A549 (cell line): Measurements from ENCODE around the gene CPSF4. TPM values are rescaled to one million over a fixed set of nuclear protein-coding genes. Genes with fewer than 3 reads are reported as not detected.
"Not testable (repeated sequence)": the region's sequence is repeated elsewhere in the genome, so short reads cannot be mapped to it uniquely, and the experiment has no call there.

Experiments used
- ATAC-seq, 2 experiments: fragments of 200-7000 bp in 1 of 2; fragments of >200 bp in 1 of 2; cut with Nextera tagmentation in 1 of 2; cut with Tn5 transposase in 1 of 2; 3 replicates each; pipeline versions ENCODE4 v1.8.0 to v1.9.1; 2018 to 2020; ENCODE audit warnings: mild to moderate bottlenecking in 1 of 2, moderate library complexity in 1 of 2
- CTCF ChIA-PET: fragments of 300-600 bp; sonication (Branson Sonifier 250); formaldehyde crosslinking; extraction: SDS; loops from one replicate; lab custom pipeline; 2021; ENCODE audit warnings: antibody characterized with exemption, inconsistent platforms; lab: Yijun Ruan, JAX
- POLR2A ChIA-PET: fragments of 350-600 bp; formaldehyde crosslinking; extraction: SDS; loops from one replicate; lab custom pipeline; 2021; ENCODE audit warnings: antibody characterized with exemption, inconsistent platforms; lab: Yijun Ruan, JAX
- DNase-seq, 2 experiments: peaks; one replicate each; pipeline versions ENCODE4 v3.0.0 to v3.0.0-alpha.2; 2011 to 2016; ENCODE audit warnings: low read depth in 1 of 2, low spot score in 1 of 2
- FAIRE-seq: peaks from 2 replicates; lab custom pipeline; 2011; peaks lifted over from hg19 to GRCh38; lab: Jason Lieb, UNC
- H3K27ac ChIP-seq, 2 experiments: fragments of >200 bp; sonication (Bioruptor Twin); formaldehyde crosslinking; 3 replicates each; pipeline ENCODE4 v1.5.1; 2016 to 2017
- H3K4me1 ChIP-seq: fragments of >200 bp; sonication (Bioruptor Twin); formaldehyde crosslinking; 3 replicates; pipeline ENCODE4 v1.6.1; 2016
- H3K4me2 ChIP-seq: fragments of >200 bp; sonication (Bioruptor Twin); formaldehyde crosslinking; 3 replicates; pipeline ENCODE4 v1.6.1; 2016
- H3K4me3 ChIP-seq: fragments of >200 bp; sonication (Bioruptor Twin); formaldehyde crosslinking; 3 replicates; pipeline ENCODE4 v1.5.1; 2016
- H3K9me3 ChIP-seq: fragments of >200 bp; sonication (Bioruptor Twin); formaldehyde crosslinking; 3 replicates; pipeline ENCODE4 v1.6.1; 2016
- BHLHE40 ChIP-seq: IDR thresholded peaks from 2 replicates; pipeline ENCODE4 v1.6.1; 2012; ENCODE audit warnings: low read depth, low read length, inconsistent platforms
- CBX2 ChIP-seq: fragments of 200-600 bp; sonication (generic); IDR thresholded peaks from 2 replicates; pipeline ENCODE4 v1.6.1; 2016; ENCODE audit warnings: low read depth, mild to moderate bottlenecking, borderline replicate concordance
- CEBPB ChIP-seq, 2 experiments: fragments of >200 bp in 1 of 2; sonication (Bioruptor Twin) in 1 of 2; formaldehyde crosslinking in 1 of 2; IDR thresholded peaks; 2 replicates each; pipeline ENCODE4 v1.6.1; 2012 to 2016
- CHD4 ChIP-seq: fragments of 200-600 bp; sonication (generic); IDR thresholded peaks from 2 replicates; pipeline ENCODE4 v1.6.1; 2016; ENCODE audit warnings: antibody characterized with exemption, mild to moderate bottlenecking, borderline replicate concordance
- CTCF ChIP-seq: fragments of >200 bp; sonication (Bioruptor Twin); formaldehyde crosslinking; IDR thresholded peaks from 3 replicates; pipeline ENCODE4 v1.5.1; 2016
- EHF ChIP-seq: fragments of 250-450 bp; sonication (Bioruptor Pico); IDR thresholded peaks from 2 replicates; pipeline ENCODE4 v1.5.0; 2020; ENCODE audit warnings: mild to moderate bottlenecking
- EHMT2 ChIP-seq: fragments of 200-600 bp; sonication (generic); IDR thresholded peaks from 2 replicates; pipeline ENCODE4 v1.6.1; 2016; ENCODE audit warnings: antibody characterized with exemption, low read depth, mild to moderate bottlenecking, moderate library complexity
- ELK1 ChIP-seq: fragments of 150-350 bp; IDR thresholded peaks from 2 replicates; pipeline ENCODE4 v1.6.1; 2014; ENCODE audit warnings: low read depth, mild to moderate bottlenecking, low read length
- FOSB ChIP-seq: fragments of 250-450 bp; sonication (Bioruptor Pico); IDR thresholded peaks from 2 replicates; pipeline ENCODE4 v1.5.0; 2020; ENCODE audit warnings: mild to moderate bottlenecking, moderate library complexity
- HDAC2 ChIP-seq: fragments of 200-600 bp; sonication (generic); IDR thresholded peaks from 2 replicates; pipeline ENCODE4 v1.6.1; 2016
- HEYL ChIP-seq: fragments of 250-450 bp; sonication (Bioruptor Pico); IDR thresholded peaks from 2 replicates; pipeline ENCODE4 v1.8.0; 2021; ENCODE audit warnings: mild to moderate bottlenecking, moderate library complexity
- HOXA7 ChIP-seq: fragments of 250-450 bp; sonication (Bioruptor Pico); IDR thresholded peaks from 2 replicates; pipeline ENCODE4 v1.5.0; 2020; ENCODE audit warnings: mild to moderate bottlenecking, moderate library complexity
- HOXB13 ChIP-seq: fragments of 250-450 bp; sonication (Bioruptor Pico); IDR thresholded peaks from 2 replicates; pipeline ENCODE4 v1.5.0; 2020; ENCODE audit warnings: low read depth, mild to moderate bottlenecking, moderate library complexity
- JUNB ChIP-seq: fragments of >200 bp; sonication (Bioruptor Twin); formaldehyde crosslinking; IDR thresholded peaks from 2 replicates; pipeline ENCODE4 v1.6.1; 2016
- MAFK ChIP-seq: fragments of 450-650 bp; IDR thresholded peaks from 2 replicates; pipeline ENCODE4 v1.6.1; 2014; ENCODE audit not compliant: partially characterized antibody
- NPAS2 ChIP-seq: fragments of 250-450 bp; sonication (Bioruptor Pico); IDR thresholded peaks from 2 replicates; pipeline ENCODE4 v1.8.0; 2022; ENCODE audit warnings: mild to moderate bottlenecking, moderate library complexity, borderline replicate concordance
- PBX3 ChIP-seq: IDR thresholded peaks from 2 replicates; pipeline ENCODE4 v1.6.1; 2012
- PHF8 ChIP-seq: fragments of 200-600 bp; sonication (generic); IDR thresholded peaks from 2 replicates; pipeline ENCODE4 v1.6.1; 2016; ENCODE audit warnings: low read depth, mild to moderate bottlenecking, antibody characterized with exemption, moderate library complexity, borderline replicate concordance
- POLR2AphosphoS2 ChIP-seq: conservative IDR thresholded peaks from 2 replicates; pipeline ENCODE4 v1.6.1; 2012; ENCODE audit warnings: low read length, improper control_type of control experiment, inconsistent platforms
- SMC3 ChIP-seq: fragments of >200 bp; sonication (Bioruptor Twin); formaldehyde crosslinking; IDR thresholded peaks from 3 replicates; pipeline ENCODE4 v1.6.1; 2018; ENCODE audit warnings: inconsistent platforms
- ZNF302 ChIP-seq: fragments of 250-450 bp; sonication (Bioruptor Pico); IDR thresholded peaks from 2 replicates; pipeline ENCODE4 v1.9.0; 2021; ENCODE audit warnings: inconsistent platforms, mild to moderate bottlenecking, moderate library complexity
- WGBS: methylation state at CpG from one replicate; pipeline ENCODE4 v1.1.6; 2017; ENCODE audit errors: missing lambda C conversion rate; 5-methylcytosine and 5-hydroxymethylcytosine counted together
- polyA plus RNA-seq, 4 experiments: library from polyadenylated mRNA; depleted of rRNA in 3 of 4; stranded (reverse); fragments of >200 nt; fragmentation: RNase III in 1 of 4; extraction: RNeasy Plus Mini Kit Qiagen cat#74134 plus additional on column Dnase treatment in 1 of 4; gene quantifications; 2 replicates in 3 of 4; 3 replicates in 1 of 4; pipeline ENCODE4 v1.2.3, GENCODE V29; 2011 to 2017

The CPSF4 gene
- polyA plus RNA-seq, 2 of the 4 experiments (the other 2 are of a cell fraction) = 28.7 to 35.6 TPM

- TF ChIP-seq ELK1 (no peak), EHMT2 (no peak), HDAC2 (no peak)
Measured at GRCh38 chr7:99428972-99429566, 9.7 kb upstream of the CPSF4 start (continued).

- H3K4me3 ChIP-seq = no peak overlapping the region
- CTCF ChIA-PET = interaction anchor here (1.1 to 1.5 kb wide), 4 partner anchors 14 to 20 kb away, joined by 3 to 6 read pairs (median 6); partner anchors contain the start of gene BUD31
- ATAC-seq (peak in 1 of 2 experiments; percentile 30; a peak in 1 of 6 replicates), FAIRE-seq (no peak), DNase-seq (no peak)
- no peak for TF ChIP-seq CEBPB (IDR thresholded peaks at IDR 0.05)
- no peak for TF ChIP-seq CTCF
- 78% methylated on average over 5 of the region's 8 CpGs for WGBS
- H3K27ac ChIP-seq = no peak overlapping the region
- H3K9me3 ChIP-seq = no peaks in the 10 kb centered on the region
- POLR2A ChIA-PET = interaction anchor here (1.2 kb wide), 1 partner anchor 9 kb away, joined by 3 read pairs; the partner anchor contains the start of genes CPSF4 and PTCD1
- H3K4me1 ChIP-seq = no peaks in the 10 kb centered on the region
- no peak overlapping the region for H3K4me2 ChIP-seq
Measured at GRCh38 chr7:99429756-99430155, 9.0 kb upstream of the CPSF4 start.

GRCh38 chr7:99431756-99432540 is 6.8 kb upstream of the CPSF4 start:
- H3K4me1 ChIP-seq, DNase-seq, H3K27ac ChIP-seq, ATAC-seq, H3K4me2 ChIP-seq, FAIRE-seq, H3K9me3 ChIP-seq, H3K4me3 ChIP-seq, POLR2A ChIA-PET: not testable (repeated sequence)
- 78% methylated on average over 13 of the region's 13 CpGs for WGBS
- CTCF ChIA-PET = interaction anchor here (0.5 to 1.5 kb wide), 2 partner anchors 16 to 72 kb away, joined by 3 to 4 read pairs; no protein-coding TSS in a partner anchor

GRCh38 chr7:99433158-99433557 is 5.6 kb upstream of the CPSF4 start:
- Histone ChIP-seq H3K9me3 (no peaks in the 10 kb centered on the region), H3K27ac (no peak overlapping the region), H3K4me2 (no peak overlapping the region), H3K4me3 (no peak overlapping the region), H3K4me1 (peaks cover 9% of the 10 kb centered on the region; the same call in 2 of the 3 replicates)
- DNase-seq (no peak), ATAC-seq (no peak), FAIRE-seq (no peak)
- TF ChIP-seq CBX2 (no peak), MAFK (no peak), HEYL (CRISPR knock-in tag) (no peak), SMC3 (no peak), CHD4 (no peak), ZNF302 (CRISPR knock-in tag) (no peak), BHLHE40 (no peak), PHF8 (no peak), JUNB (no peak), POLR2AphosphoS2 (no peak), EHF (no peak), FOSB (no peak), PBX3 (no peak), HOXA7 (CRISPR knock-in tag) (no peak), HOXB13 (CRISPR knock-in tag) (no peak), NPAS2 (CRISPR knock-in tag) (no peak), CEBPB (IDR thresholded peaks at IDR 0.05) (no peak), CTCF (no peak), HDAC2 (no peak)
- POLR2A ChIA-PET = no interaction called here
- 96% methylated on average over 9 of the region's 9 CpGs for WGBS
- CTCF ChIA-PET = interaction anchor here (0.5 to 1.5 kb wide), 3 partner anchors 10 to 55 kb away, joined by 3 to 9 read pairs (median 4); no protein-coding TSS in a partner anchor
